Subcutaneous adipose tissue (tissue), 4 donors: ENCODE measurements around the gene ANKRD10. TPM values are rescaled to one million over a fixed set of nuclear protein-coding genes. Genes with fewer than 3 reads are reported as not detected.

Experiments
- total RNA-seq, 4 donors: library from RNA; depleted of rRNA; stranded (reverse); fragments of >200 nt; gene quantifications; one replicate each; pipeline ENCODE4 v1.1.0, GENCODE V29; 2016
- TF ChIP-seq, protein P1 (sequence below): fragments of 450-650 bp; IDR thresholded peaks from one replicate; pipeline ENCODE4 v1.5.1; 2016; ENCODE audit warnings: low read depth, mild to moderate bottlenecking, control low read depth, antibody characterized with exemption, moderate library complexity

The ANKRD10 gene
- total RNA-seq, 4 donors from 2014 or later, result 118 to 170 (median 135) TPM

DNA sequence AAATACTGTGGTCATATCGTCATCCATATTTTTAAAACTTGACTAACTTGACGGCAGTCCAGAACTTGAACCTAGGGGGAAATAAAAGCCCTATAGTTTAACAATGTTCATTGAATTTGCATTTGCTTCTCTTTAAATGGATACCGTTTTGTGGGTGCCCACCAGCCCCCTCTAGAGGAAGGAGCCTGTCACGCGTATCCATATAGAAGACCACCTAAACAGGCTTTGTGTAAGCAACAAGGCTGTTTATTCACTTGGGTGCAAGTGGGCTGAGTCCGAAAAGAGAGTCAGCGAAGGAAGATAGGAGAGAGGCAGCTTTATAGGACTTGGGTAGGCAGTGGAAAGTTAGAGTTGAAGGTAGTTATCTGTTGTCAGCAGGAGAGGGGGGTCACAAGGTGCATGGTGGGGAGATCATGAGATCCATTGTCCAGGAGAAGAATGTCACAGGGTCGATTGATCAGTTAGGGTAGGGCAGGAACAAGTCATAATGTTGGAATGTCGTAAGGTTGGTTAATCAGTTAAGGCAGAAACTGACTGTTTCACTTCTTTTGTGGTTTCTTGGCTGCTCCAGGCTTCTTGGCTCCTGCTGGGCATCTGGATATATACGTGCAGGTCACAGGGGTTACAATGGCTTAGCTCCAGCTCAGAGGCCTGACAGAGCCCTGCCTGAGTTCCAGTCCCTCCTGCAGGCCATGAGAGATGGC is 42.5 kb upstream of the ANKRD10 start:
- TF ChIP-seq, protein P1, sequence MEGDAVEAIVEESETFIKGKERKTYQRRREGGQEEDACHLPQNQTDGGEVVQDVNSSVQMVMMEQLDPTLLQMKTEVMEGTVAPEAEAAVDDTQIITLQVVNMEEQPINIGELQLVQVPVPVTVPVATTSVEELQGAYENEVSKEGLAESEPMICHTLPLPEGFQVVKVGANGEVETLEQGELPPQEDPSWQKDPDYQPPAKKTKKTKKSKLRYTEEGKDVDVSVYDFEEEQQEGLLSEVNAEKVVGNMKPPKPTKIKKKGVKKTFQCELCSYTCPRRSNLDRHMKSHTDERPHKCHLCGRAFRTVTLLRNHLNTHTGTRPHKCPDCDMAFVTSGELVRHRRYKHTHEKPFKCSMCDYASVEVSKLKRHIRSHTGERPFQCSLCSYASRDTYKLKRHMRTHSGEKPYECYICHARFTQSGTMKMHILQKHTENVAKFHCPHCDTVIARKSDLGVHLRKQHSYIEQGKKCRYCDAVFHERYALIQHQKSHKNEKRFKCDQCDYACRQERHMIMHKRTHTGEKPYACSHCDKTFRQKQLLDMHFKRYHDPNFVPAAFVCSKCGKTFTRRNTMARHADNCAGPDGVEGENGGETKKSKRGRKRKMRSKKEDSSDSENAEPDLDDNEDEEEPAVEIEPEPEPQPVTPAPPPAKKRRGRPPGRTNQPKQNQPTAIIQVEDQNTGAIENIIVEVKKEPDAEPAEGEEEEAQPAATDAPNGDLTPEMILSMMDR, result no peak

DNA sequence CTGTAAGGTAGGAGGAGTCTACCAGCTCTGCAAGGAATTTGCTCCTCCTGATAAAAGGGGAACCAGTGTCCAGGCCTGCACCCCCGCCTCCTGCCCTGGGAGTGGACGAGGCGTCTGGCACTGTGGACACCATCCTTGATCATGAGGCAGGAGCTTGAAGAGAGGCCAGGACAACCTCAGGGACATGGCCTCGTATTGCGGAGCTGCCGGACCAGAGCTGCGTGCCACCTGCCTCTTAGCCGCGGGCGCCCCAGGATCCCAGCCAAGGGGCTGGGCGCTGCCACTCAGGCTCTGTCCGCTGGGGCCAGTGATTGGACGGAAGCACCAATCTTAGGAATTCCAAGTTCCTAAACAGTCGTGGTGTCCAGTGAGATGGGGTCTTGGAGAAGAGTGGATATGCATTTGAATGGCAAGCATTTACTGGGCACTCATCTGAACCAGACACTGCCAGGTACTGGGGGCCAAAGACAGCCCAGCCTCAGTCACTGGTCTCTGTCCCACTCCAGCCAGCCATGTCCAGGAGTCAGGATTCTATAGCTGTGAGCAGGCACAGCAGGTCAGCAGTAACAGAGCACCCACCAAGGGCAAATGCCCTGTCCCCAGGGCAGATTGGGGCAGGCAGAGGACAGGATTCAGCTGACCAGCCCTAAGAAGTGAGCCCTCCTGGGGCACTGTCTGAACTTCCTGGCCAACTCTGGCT is 39.1 kb upstream of the ANKRD10 start:
- TF ChIP-seq, protein P1, result no peak

DNA sequence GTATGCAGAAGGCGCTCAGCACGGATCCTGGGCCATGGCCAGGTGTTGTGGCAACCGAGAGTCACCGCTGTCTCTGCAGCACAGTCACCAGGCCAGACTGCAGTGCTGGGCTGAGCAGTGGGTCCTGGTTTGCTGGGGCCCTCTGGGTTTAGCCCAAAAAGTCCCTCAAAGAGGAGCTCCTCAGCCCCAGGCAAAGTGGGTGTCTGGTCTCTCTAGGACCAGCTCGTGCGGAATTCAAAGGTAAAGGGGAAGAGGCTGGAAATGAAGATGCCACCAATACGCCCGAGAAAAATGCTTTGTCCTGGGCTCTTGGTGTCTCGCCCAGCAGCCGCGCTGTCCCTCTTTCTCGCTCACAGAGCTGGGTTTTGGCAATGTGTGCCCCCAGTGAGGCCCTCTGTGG is 38.5 kb upstream of the ANKRD10 start:
- TF ChIP-seq, protein P1, result no peak

DNA sequence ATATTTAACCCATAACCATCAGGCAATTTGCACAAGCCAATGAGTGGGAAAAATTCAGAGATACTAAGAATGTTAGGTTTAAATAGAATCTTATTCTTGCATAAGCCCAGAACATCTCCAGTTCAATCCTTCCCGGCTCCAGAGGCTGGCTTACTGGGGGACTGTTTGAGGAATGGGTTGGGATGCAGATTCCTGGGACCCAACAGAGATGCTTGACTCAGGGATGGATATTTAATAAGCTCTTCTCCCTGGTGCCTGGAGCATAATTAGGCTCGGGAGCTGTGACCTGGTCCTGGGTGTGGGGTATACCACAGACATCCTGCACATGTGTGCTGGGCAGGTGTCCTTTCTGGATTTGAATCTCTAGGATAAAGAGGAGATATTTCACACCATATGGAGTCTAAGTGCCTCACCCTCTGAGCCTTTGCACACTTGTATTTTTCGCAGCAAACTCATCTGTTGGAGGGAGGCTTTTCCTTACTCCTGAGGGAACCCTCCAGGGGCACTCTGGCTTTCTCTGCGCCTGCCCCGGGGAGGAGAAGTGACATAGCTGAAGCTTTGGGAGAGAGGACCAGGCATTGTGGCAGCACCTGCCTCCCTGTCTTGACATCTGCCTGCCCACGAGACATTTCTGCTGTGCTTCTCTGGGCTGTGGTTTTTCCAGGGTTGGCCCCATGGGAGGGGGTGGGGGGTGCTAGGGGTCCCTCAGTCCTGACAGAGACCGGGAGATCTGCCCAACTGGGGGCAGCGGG is 36.1 kb upstream of the ANKRD10 start:
- TF ChIP-seq, protein P1, result no peak

DNA sequence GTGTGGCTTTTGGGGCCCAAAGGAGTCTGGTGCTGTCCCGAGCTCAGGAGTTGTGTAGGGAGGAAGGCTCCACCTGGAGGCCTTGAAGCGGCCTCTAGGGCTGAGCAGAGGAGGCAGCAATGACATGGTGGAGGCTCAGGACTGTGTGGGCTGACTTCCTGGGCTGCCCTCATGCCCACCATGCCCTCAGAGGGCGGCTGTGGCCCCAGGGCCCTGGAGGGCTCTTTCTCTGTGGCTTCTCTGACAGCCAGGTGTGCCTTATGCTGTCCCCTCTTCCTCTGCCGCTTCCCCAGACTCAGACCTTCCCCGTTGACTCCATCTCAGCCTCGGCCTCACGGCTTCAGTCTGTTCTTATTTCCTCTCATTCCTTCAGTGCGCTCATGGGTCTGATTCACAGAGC is 35.5 kb upstream of the ANKRD10 start:
- TF ChIP-seq, protein P1, result no peak

DNA sequence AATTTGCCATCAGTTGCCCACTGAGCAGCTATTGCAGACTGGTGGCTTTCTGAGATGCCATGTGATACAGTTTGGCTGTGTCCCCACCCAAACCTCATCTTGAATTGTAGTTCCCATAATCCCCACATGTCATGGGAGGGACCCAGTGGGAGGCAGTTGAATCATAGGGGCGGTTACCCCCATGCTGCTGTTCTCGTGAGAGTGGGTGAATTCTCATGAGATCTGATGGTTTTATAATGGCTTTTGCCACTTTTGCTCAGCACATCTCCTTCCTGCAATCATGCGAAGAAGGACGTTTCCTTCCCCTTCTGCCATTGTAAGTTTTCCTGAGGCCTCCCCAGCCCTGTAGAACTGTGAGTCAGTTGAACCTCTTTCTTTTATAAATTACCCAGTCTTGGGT is 34.8 kb upstream of the ANKRD10 start:
- TF ChIP-seq, protein P1, result no peak

DNA sequence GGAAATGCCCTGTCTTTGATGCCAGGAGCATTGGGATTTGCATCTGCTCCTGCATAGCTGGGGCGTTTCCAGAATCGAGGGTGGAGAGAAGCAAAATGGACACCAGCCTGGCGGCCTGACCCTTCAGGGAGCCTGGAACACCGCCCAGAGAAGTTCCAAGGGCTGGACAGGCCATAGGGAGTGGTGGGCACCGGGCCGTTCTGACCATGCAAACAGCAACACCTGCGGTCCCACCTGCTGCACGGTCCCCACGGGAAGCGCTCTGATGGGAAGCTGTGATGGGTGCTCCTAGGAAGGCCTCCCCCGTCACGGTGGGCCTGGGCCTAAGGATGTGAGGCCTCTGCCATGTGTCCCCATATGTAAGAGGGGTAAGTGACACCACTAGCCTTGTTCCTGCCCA is 34.2 kb upstream of the ANKRD10 start:
- TF ChIP-seq, protein P1, result no peak
